ENCODE data around the gene CCRL2. TPM values are rescaled to one million over a fixed set of nuclear protein-coding genes. Genes with fewer than 3 reads are reported as not detected.
A peak's percentile ranks its signal among the peaks of the same experiment; 100 is the strongest.
"Not testable (repeated sequence)": the region's sequence is repeated elsewhere in the genome, so short reads cannot be mapped to it uniquely, and the experiment has no call there.

Gene CCRL2
- polyA plus RNA-seq, 4 donors = 0.70 to 0.99 (median 0.91) TPM

DNA sequence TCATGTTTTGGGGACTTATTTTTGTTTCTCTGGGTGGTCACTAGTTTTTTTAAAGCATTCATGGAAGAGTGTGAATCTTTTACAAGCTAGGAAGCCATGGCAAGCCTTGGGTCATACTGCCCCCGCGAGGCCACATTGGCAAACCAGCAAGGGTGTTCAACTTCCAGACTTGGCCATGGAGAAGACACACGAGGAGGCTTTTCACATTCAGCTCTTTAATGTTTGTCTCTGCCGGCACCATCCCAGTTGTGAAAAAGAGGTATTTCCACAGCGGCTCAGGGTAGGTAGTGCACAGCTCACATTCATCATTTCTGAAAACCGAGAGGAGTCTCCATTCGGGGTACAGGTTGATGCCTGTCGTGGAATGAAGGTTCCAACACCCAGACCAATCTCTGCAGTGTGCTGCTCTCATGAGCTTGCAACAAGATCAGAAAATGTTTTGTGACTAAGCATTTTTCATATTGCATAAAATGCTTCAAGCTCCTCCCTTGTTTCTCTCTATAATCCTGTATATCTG, 28.6 kb upstream of the CCRL2 start:
- peak in 3 of 4 donors; percentile 10 to 45 (median 17) for DNase-seq (ENCODE audit: low read depth in 4 of 4, low spot score in 3 of 4)

DNA sequence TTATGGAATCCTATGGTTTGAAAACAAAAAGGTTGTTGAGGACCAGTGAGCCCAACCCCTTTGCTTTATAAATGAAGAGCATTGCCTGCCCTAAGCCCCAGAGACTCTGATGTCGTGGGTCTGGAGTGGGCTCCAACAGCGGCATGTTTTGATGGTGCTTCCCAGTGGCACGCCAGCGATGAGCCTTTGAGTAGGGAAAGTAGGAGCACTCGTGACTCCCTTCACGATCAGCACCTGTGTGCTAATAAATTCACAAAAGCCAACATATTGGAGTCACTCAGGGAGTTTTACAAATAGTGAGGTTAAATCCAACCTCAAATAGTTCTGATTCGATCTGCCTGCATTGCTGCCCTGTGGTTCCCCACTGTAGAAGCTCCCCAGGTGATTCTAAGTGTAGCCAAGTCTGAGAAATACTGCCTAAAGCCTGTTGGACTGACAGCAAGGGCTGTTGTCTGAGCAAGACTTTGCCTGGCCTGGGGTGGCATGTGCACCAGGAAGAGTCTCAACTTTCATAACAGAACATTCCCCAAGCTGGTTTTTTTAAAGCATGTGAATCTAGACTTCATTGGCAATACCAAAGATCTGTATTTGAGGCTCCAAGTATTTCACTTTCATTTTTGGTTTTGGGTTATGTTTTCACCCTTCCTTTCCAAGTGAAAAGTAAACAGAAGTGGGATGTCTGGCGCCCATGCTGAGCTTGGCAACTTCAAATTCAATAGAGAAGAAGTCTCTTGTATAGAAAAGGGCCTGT, 26.4 kb upstream of the CCRL2 start:
- no peak for DNase-seq (ENCODE audit: low read depth in 4 of 4, low spot score in 3 of 4)

- no peak for DNase-seq (ENCODE audit: low read depth in 4 of 4, low spot score in 3 of 4)
Measured at GRCh38 chr3:46381625-46382024, 25.4 kb upstream of the CCRL2 start.

GRCh38 chr3:46383211-46383950, 23.7 kb upstream of the CCRL2 start:
- DNase-seq (ENCODE audit: low read depth in 4 of 4, low spot score in 3 of 4) = no peak

GRCh38 chr3:46383951-46384330, 23.1 kb upstream of the CCRL2 start:
- no peak for DNase-seq (ENCODE audit: low read depth in 4 of 4, low spot score in 3 of 4)

GRCh38 chr3:46386205-46386604, 20.9 kb upstream of the CCRL2 start:
- DNase-seq (ENCODE audit: low read depth in 4 of 4, low spot score in 3 of 4) = no peak

GRCh38 chr3:46388847-46389246, 18.2 kb upstream of the CCRL2 start:
- not testable (repeated sequence) for DNase-seq (ENCODE audit: low read depth in 4 of 4, low spot score in 3 of 4)

DNA sequence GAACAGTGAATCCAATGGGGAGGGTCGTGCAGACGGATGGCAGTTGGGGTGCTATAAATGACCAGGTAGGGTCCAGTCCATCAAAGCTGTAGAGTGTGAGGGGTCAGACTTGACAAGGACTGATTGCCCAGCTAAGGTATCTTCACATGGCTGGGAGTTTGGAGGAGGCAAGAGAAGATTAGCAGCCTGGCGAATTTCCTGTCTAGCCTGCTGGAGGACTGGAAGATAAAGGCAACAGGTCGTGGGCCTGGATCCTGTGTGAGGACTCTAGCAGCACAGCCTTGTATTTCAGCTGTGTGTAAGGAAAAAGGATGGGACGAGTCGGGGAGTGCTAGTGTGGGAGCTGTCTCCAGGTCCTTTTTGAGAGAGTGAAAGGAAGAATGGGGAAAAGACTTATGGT, 17.8 kb upstream of the CCRL2 start:
- DNase-seq (ENCODE audit: low read depth in 4 of 4, low spot score in 3 of 4) = no peak

- not testable (repeated sequence) for DNase-seq (ENCODE audit: low read depth in 4 of 4, low spot score in 3 of 4)
Measured at GRCh38 chr3:46391526-46391925, 15.5 kb upstream of the CCRL2 start.

DNA sequence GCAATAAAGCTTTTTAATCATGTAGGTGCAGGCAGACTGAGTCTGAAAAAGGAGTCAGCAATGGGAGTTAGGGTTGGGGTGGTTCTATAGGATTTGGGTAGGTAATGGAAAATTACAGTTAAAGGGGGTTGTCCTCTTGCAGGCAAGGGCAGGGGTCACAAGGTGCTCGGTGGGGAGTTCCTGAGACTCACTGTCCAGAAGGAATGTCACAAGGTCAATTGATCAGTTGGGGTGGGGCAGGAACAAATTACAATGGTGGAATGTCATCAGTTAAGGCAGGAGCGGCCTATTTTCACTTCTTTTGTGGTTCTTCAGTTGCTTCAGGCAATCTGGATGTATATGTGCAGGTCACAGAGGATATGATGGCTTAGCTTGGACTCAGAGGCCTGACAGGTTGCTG, 14.0 kb upstream of the CCRL2 start:
- DNase-seq (ENCODE audit: low read depth in 4 of 4, low spot score in 3 of 4) = no peak

DNA sequence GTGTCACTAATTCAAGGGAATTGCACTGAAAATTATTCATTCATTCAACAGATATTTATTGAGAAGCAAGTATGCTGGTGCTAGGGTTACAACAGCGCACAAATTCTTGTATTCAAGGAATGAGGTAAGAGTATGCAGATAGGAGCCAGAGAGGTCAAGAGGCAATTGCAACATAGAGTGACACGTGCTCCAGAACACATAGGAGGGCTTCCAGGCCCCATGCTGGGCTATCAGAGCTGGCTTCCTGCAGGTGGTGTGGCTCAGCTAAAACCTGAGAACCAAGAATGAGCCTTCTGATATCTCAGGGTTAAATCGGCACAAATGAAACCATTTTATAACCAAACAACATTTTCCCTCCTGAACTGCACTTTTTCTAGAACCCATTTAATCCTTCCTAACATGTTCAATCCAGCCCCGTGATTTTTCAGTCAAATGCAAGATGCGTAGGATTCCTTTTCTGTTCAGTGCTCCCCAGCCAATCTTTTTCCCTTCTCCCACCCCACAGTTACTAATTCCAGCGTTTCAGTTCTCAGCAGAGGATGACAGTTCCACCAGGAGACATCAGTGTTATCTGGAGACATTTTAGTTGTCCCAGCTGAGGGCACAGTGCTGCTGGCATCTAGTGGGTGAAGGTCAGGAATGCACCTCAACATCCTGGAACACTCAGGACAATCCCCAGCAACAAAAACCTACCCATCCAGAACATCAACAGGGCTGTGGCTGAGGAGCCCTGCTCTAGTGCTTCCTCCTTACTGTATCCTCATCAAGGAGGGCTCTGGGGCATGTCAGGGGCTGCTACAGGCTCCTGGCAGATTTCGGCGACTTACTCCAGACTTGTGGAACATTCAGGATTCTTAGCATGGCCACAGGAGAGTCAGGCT, 13.3 kb upstream of the CCRL2 start:
- DNase-seq (ENCODE audit: low read depth in 4 of 4, low spot score in 3 of 4) = no peak

DNA sequence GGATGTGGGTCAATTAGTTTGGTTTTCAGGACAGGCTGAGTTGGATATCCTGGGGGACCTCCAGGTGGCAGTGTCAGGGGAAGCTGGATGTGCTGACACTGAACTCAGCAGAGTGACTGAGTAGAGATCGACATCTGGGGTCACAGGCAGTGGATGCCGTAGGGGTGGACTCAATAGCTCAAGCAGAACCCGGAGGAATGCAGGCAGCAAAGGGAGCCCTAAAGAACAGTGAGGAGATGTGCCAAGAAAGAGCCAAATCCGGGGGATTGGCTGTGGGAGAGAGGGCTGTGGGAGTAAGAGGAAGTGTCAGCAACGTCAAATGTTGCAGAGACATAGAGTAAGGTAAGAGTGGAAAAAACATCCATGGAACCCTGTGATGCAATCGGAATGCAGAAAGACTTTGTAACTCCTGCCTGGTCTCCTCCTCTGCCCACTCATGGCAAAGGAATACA, 11.8 kb upstream of the CCRL2 start:
- no peak for DNase-seq (ENCODE audit: low read depth in 4 of 4, low spot score in 3 of 4)

DNA sequence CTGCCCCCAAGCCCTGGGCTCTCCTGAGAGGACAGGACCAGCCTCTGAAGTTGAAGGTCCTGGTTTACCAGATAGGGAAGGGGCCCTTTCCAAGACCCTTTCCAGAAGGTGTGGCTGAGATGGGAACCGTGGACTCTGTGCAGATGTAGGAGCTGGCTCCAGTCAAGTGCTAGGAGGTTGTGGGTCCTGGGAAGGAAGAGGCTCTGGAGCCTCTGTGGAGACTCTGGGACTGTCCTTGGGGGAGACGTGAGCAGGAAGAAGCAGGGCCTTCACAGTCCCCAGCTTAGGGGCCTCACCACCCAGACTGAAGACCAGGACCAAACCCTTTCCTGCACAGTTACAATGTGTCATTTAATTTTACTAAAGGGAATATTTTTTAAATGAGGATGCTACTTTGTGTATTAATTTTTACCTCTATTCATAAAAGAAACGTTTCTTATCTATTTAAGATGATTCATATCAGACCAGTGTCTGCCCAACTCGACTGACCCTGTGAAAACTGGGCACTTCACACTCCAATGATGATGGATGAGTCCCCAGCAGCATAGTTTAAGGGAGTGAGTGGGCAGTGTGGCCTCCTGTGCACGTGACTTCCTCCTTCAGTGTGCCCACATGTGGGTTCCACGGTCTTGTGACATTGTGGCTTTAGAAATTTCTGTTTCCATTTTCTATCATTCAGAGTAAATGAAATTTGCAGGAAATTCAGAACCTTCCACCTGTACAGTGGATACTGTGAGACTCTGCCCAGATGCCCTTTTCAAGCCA, 11.1 kb upstream of the CCRL2 start:
- no peak for DNase-seq (ENCODE audit: low read depth in 4 of 4, low spot score in 3 of 4)

GRCh38 chr3:46397111-46397510, 9.9 kb upstream of the CCRL2 start:
- no peak for DNase-seq (ENCODE audit: low read depth in 4 of 4, low spot score in 3 of 4)

DNA sequence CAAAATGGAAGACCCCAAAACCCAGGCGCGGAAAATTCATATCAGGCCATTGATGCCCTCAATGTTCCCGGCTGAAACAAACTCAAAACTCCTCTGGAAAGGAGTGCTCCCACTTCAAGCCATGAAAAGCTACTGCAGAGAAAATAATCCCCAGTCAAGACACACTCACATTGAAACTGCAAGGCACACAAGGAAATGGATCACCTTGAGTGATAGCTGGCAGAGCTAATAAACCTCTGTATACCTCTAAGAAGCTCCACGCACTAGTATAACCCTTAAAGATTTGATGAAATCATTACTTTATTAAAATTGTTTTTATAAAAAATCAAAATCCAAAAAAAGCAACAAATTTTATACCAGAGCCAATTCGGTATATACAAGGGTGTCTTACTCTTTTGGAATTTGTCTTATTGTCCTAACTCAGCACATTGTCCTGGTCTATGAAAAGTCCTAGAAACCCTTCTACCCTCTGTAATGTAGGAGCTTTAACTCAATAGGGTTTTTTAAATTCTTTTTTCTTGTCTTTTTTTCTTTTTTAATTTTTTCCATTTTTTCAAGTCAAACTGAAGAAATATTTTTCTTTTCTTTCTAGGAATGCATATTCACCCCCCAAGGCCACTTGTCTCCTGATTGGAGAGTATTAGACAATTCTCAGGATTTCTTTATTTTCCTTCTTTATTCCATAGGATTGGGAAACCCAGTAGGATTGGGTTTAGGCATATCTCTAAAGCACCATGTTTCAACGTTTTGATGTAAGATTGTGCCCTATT, 8.7 kb upstream of the CCRL2 start:
- DNase-seq (ENCODE audit: low read depth in 4 of 4, low spot score in 3 of 4) = no peak

DNA sequence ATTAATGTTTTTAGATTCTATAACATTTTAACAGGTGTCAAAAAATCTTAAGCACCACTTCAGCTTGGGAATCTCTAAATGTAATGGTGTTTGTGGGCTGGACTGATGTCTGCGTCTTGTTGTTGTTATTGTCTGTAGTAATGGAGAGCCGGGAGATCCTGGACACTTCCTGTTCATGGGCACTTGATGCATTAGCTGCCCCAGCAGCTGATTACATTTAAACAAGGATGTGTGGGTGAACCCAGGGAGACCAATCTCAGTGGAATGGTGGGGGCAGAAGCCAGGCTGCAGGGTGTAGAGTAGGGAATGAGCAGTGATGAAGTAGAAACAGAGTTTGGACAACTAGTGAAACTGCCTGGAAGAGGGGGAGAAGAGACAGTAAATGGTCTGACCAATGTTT, 8.0 kb upstream of the CCRL2 start:
- DNase-seq (ENCODE audit: low read depth in 4 of 4, low spot score in 3 of 4) = no peak

- DNase-seq (ENCODE audit: low read depth in 4 of 4, low spot score in 3 of 4) = no peak
Measured at GRCh38 chr3:46399557-46399956, 7.5 kb upstream of the CCRL2 start.

DNA sequence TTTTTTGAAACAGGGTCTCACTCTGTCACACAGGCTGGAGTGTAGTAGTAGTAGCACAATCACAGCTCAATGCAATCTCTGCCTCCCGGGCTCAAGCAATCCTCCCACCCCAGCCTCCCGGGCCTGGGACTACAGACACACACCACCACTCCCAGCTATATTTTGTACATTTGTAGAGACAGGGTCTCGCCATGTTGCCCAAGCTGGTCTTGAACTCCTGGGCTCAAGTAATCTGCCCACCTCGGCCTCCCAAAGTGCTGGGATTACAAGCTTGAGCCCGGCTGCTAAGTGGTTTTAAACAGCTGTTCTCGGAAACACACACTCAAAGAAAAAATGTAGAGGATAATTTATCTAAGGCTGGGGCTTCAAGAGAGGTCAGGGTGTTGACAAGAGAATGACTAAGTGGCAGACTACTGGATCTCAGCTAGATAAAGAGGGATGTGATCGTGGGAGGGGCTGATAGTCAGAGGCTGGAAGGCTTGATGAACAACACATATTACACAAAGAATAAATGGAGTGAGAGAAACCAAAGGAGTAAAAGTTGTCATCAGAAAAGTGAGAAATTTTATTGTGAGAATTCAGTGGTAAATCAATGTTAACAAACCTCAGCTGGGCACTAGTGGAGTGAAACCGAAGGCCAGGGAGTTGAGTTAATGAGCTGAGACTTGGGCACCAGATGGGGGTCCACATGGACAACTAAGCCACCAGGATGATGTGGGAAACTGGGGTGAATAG, 6.9 kb upstream of the CCRL2 start:
- no peak for DNase-seq (ENCODE audit: low read depth in 4 of 4, low spot score in 3 of 4)

- no peak for DNase-seq (ENCODE audit: low read depth in 4 of 4, low spot score in 3 of 4)
Measured at GRCh38 chr3:46400846-46401245, 6.2 kb upstream of the CCRL2 start.
